Skin epidermis (tissue), 12 donors: ENCODE data around the gene ADGRB3.

Experiments used
- H3K27ac ChIP-seq, 21 experiments: fragments of 200-600 bp; sonication (generic) in 11 of 21; one replicate each; pipeline ENCODE4 v1.5.0; 2020; ENCODE audit warnings: mild to moderate bottlenecking in 3 of 21, inconsistent platforms in 2 of 21, moderate library complexity in 2 of 21
- H3K4me3 ChIP-seq, 7 experiments: fragments of 200-600 bp; sonication (generic) in 2 of 7; one replicate each; pipeline ENCODE4 v1.5.0; 2020; ENCODE audit warnings: inconsistent platforms in 2 of 7, mild to moderate bottlenecking in 2 of 7, moderate library complexity in 1 of 7

ADGRB3 gene

DNA sequence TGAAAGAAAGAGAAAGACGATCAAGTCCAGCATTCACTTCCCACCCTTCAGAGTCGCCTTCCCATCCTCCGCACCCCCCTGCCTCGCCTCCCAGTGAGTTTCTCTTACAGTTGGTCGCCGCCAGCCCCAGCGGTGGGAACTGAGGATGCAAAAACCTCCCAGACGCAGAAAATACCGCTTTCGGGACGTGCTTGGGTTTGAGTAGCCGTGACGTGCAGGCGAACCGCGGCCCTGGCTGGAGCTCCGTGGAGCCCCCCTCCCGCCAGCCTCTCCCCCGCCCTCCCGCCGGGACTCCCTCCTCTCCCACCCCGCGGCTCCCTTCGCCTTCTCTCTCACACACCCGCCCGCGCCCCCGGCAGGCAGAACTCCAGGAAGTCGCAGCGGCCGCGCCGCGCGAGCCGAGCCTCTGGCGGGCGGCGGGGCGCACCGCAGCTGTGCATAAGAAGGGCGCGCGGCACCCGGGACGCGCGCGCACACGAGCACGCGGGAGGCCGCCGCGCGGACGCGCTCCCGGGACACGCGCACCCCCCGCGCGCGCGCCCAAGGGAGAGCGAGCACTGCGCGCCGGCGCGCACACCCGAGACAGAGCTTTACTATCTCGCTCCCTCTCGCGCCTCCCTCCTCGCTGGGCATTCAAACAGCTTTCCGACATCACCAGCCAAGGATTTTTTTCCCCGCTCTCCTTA is at the start of gene ADGRB3:
TSS of gene ADGRB3 (plus strand) at position 557 of the 686 bp plus-strand sequence. CDS start 3,394 bp downstream, outside the sequence.
- Histone ChIP-seq H3K27ac (peak within 1 kb of the TSS in 16 of 21 experiments; percentile 12 to 82 (median 56)), H3K4me3 (peak within 1 kb of the TSS; percentile 38 to 58 (median 50))

- H3K4me3 ChIP-seq = no peak overlapping the region
- no peak overlapping the region for H3K27ac ChIP-seq
Observed at GRCh38 chr6:68593558-68593957, 41.5 kb upstream of the ADGRB3 start.

DNA sequence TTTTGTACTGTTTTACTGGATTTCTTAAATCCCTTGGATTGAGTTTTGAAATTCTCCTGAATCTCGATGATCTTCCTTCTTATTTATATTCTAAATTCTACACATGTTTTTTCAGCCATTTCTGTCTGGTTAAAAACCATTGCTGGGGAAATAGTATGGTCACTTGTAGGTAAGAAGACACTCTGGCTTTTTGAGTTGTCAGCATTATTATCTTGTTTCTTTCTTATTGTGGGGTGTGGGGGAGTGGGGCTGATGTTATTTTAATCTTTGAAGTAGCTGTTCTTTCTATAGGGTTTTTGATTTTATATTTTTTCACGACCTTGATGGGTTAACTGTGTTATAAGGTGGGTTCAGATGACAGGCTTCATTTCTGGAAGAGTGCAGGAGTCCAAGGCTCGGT is 37.4 kb upstream of the ADGRB3 start:
- Histone ChIP-seq H3K27ac (no peak overlapping the region), H3K4me3 (no peak overlapping the region)

- H3K27ac ChIP-seq = no peak overlapping the region
- no peak overlapping the region for H3K4me3 ChIP-seq
Observed at GRCh38 chr6:68615938-68616337, 19.1 kb upstream of the ADGRB3 start.

- no peak overlapping the region for H3K27ac ChIP-seq
- H3K4me3 ChIP-seq = no peak overlapping the region
Observed at GRCh38 chr6:68625998-68626397, 9.1 kb upstream of the ADGRB3 start.

- H3K27ac ChIP-seq = no peak overlapping the region
- no peak overlapping the region for H3K4me3 ChIP-seq
Observed at GRCh38 chr6:68628161-68628560, 6.9 kb upstream of the ADGRB3 start.

- Histone ChIP-seq H3K4me3 (no peak overlapping the region), H3K27ac (no peak overlapping the region)
Observed at GRCh38 chr6:68632734-68633133, 2.3 kb upstream of the ADGRB3 start.

GRCh38 chr6:68633281-68633971 is 1.7 kb upstream of the ADGRB3 start:
- peak overlapping the region in 3 of 7 experiments; percentile 38 to 58 (median 52) for H3K4me3 ChIP-seq
- H3K27ac ChIP-seq = peak overlapping the region in 3 of 21 experiments; percentile 6 to 58 (median 56)

GRCh38 chr6:68633972-68634725 is 933 bp upstream of the ADGRB3 start:
- Histone ChIP-seq H3K27ac (peak overlapping the region in 13 of 21 experiments; percentile 6 to 69 (median 53)), H3K4me3 (peak overlapping the region; percentile 38 to 58 (median 50))

DNA sequence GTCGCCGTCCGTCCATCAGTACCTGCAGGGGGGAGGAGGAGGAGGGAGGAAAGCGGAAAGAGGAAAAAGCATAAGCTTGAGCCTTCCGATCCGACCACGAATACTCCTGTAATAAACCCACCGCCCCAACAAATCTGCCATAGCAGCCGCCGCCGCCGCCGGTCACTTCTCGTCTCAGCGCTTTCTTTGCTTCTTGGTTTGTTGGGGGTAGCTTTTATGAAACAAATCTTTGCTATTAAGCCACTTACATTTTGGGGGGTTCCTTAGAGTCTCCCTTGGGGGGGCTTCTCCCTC is 277 bp downstream of the ADGRB3 start:
- Histone ChIP-seq H3K4me3 (peak overlapping the region; percentile 38 to 58 (median 50)), H3K27ac (peak overlapping the region in 10 of 21 experiments; percentile 16 to 82 (median 54))

- H3K27ac ChIP-seq = peak overlapping the region in 10 of 21 experiments; percentile 16 to 82 (median 54)
Observed at GRCh38 chr6:68635706-68636513, 828 bp downstream of the ADGRB3 start.

DNA sequence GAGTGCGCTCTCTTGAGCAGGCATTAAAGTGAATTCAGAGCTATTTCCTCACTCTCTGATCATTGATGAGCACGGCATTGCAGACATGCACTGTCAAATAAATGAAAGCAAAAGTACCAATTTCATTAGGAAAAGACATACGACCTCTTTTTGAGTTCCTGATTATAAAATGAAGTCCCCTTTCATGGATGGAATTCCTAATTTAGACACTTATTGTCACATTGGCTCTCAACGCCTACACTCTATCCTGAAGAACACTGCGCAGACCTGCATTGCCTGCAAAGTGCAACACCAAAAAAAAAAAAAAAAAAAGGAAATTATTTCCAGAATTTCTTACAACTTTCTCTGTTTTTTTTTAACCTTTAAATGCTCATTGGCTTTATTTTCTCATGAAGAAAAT is 1.6 kb downstream of the ADGRB3 start:
- peak overlapping the region in 3 of 7 experiments; percentile 2 to 58 (median 52) for H3K4me3 ChIP-seq
- H3K27ac ChIP-seq = peak overlapping the region in 2 of 21 experiments; percentile 62 to 82

More at GRCh38 chr6:68635706-68636513, 828 bp downstream of the ADGRB3 start:
- peak overlapping the region; percentile 38 to 58 (median 50) for H3K4me3 ChIP-seq

- Histone ChIP-seq H3K27ac (no peak overlapping the region), H3K4me3 (no peak overlapping the region)
Observed at GRCh38 chr6:68637071-68637470, 2.0 kb downstream of the ADGRB3 start.

- no peak overlapping the region for H3K27ac ChIP-seq
- H3K4me3 ChIP-seq = no peak overlapping the region
Observed at GRCh38 chr6:68637782-68638181, 2.7 kb downstream of the ADGRB3 start.

- Histone ChIP-seq H3K4me3 (no peak overlapping the region), H3K27ac (no peak overlapping the region)
Observed at GRCh38 chr6:68638230-68638900, 3.3 kb downstream of the ADGRB3 start.

DNA sequence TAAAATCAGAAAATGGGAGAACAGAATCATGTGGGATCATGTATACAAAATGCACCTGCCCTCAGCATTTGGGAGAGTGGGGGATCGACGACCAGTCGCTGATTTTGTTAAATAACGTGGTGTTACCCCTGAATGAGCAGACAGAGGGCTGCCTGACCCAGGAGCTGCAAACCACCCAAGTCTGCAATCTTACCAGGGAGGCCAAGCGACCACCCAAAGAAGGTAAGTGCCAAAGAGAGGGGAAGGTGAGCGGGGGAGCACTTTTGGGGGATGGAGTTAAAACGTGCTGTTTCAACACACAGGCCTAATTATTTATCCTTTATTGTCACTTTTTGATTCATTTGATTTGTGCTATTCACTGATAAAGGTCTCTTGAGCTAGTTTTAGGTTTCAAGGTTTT is 4.1 kb downstream of the ADGRB3 start:
- H3K27ac ChIP-seq = no peak overlapping the region
- no peak overlapping the region for H3K4me3 ChIP-seq

DNA sequence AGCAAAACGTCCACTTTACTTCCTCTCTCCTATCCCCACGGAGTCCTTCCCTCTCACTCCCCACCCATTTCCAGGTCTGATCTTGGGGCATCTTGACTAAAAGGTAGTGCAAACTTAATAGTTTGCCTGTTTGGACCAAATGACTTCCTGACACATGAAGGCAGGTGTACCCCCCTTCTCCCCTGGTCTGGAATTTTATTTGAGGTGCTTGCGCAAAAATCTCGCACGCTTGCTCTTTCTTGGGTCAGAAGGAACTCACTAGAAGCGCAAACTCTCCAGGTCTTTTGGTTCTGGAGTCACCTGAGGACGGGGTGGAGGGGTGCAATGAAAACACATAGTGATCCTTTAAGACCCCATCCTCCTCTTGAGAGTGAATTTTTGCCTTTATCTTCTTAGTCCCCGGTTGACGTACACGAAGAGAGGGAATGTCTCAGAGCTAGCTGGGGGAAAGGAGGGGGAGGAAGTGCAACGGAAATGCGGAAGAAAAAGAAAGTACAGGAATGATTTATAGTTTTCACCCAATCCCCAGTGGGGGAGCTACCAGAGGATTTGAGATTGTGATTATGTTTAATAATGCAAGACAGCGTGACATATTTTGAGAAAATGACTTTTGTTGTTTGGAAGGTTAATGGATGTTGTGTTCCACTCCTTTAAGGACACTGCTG is 4.9 kb downstream of the ADGRB3 start:
- peak overlapping the region in 3 of 7 experiments; percentile 4 to 16 (median 7) for H3K4me3 ChIP-seq
- peak overlapping the region in 1 of 21 experiments; percentile 18 for H3K27ac ChIP-seq

GRCh38 chr6:68640491-68640835 is 5.4 kb downstream of the ADGRB3 start:
- Histone ChIP-seq H3K27ac (peak overlapping the region in 1 of 21 experiments; percentile 18), H3K4me3 (peak overlapping the region in 3 of 7 experiments; percentile 4 to 16 (median 7))

DNA sequence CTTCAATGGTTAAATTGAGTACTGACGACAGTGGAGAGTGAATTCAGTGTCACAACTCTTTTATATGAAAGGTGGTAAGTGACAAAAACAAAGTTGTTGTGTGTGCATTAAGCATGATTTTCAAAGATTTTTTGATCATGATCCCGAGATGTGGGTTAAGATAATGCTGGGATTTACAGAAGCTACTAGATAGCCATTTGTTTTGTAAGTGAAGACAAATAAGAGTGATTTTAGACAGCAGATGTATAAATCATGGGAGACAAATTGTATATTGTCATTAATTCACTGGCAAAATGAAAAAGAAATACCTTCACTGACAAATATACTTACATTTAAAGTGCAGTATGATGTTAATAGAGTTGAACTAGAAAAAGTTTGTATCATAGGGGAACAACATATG is 6.1 kb downstream of the ADGRB3 start:
- Histone ChIP-seq H3K27ac (peak overlapping the region in 1 of 21 experiments; percentile 18), H3K4me3 (no peak overlapping the region)
